Activated T-cell treated with anti-CD3 and anti-CD28 coated beads for 1 hour (primary cell): ENCODE results near the gene AHCYL2.
"Not testable (repeated sequence)": the region's sequence is repeated elsewhere in the genome, so short reads cannot be mapped to it uniquely, and the experiment has no call there.

Source experiments
- DNase-seq: peaks from one replicate; pipeline ENCODE4 v3.0.0-alpha.2; 2020; ENCODE audit warnings: low read depth

The AHCYL2 gene

DNA sequence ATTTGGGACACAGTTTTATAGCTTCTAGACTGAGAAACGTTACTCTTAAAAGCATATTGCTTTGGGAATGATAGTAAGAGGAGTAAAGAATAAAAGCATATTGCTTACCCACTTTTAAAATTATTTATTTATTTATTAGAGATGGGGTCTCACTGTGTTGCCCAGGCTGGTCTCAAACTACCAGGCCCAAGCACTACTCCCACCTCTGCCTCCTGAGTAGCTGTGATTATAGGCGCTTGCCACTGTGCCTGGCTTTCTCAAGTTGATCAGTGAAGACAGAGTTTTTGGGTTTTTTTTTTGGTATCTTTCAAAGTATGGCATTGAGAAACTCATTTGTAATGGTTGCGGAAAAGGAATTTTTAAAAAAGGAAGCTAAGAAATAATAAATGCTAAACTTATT lies 68.0 kb downstream of the AHCYL2 start:
- no peak for DNase-seq

DNA sequence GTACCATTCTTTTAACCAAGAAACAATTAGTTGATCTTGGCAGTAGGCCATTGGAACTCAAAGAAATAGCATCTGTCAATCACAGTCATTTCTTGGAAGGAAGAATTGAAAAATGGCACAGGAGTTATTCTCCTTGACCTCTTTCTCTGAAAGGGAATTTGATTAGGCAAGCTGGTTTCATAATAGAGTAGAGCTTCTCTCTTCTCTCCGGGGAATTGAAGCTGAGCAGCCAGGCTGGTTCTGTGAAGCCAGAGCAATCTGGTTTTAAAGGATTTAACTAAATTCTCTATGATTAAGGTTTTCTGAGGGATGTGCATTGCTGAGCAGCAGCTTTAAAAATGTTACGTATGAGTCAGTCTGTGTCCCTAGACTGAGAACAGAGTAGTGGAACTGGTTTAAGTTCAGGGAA lies 70.2 kb downstream of the AHCYL2 start:
- no peak for DNase-seq

DNA sequence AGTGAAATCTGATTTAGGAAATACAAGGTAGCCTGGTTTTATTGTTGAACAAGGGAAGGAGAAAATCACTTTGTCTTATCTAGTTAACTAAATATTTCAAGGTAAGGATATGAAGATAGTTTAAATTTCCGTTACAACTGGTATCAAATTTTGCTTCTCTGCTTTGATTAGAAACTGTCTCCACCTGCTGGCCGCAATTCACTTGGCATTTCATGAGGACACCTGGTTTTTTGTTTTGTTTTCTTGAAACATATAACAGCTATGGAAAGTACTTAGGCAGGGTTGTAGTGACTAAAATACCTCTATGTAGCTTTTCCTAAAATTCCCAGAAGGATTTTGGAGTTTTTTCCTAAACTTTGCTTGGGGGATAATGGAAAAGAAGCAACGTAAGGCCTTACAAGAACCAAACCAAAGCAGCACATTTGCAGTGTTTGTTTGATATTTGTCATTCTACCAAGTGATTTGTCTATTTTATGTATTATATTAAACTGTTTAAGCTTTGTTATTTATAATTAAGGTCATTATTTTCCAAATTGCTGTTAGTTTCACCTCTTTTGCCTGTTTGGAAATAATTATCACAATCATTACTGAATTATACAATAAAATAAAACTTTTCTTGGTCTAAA lies 73.6 kb downstream of the AHCYL2 start:
- DNase-seq = peak; percentile 51

DNA sequence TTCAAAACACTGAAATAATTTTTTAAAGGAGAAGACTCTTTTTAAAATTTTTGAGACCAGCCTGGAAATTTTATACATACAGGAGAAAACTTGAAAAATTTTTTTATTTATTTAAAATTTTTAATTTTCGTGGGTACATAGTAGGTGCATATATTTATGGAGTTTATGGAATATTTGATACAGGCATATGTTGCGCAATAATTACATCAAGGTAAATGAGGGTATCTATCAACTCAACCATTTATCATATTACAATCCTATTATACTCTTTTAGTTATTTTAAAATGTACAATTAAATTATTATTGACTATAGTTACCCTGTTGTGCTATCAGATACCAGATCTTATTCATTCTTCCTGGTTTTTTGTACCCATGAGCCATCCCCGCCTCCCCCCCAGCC lies 75.1 kb downstream of the AHCYL2 start:
- DNase-seq = no peak

DNA sequence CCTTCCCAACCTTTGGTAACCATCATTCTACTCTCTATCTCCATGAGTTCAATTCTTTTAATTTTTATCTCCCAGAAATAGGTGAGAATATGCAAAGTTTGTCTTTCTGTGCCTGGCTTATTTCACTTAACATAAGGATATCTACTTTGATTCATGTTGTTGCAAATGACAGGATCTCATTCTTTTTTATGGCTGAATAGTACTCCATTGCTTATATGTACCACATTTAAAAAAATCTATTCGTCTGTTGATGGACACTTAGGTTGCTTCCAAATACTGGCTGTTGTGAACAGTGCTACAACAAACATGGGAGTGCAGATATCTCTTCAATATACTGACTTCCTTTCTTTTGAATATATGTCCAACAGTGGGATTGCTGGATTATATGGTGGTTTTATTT lies 75.5 kb downstream of the AHCYL2 start:
- not testable (repeated sequence) for DNase-seq

DNA sequence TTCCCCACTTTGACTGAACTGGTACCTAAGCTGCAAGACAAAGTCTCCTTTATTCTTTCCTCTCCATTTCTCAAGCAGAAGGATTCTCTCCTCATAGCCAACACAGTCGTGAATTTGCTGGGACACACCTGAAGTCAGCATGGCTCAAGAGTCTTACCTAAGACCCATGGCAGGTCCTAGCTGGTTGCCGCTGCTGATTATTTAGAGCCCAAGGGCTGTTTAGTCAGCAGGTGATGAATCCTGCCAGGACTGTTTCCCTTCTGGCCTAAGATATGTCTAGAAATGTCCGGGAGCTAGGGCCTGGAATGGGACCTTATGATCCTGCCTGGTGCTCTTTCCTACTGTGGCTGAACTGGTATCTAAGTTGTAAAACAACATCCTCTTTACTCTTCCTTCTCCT lies 82.8 kb downstream of the AHCYL2 start:
- no peak for DNase-seq

DNA sequence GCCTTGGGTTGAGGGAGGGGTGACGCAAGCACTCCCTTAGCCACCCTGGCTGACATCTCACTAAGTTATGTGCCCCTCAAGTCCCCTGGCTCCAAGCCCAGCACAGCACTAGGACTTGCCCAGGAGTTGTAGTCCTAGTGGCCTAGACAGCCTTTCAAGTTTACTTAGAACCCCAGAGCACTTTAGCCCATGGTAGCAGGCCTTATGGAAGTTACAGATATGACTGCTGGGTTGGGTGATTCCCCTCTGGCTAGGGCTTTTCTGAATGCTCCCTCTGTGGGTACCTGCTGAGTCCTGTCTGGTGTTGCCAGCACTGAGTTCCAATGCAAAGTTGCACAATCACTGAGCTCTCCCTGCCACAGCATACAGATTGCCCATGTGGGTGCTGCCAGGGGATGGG lies 83.2 kb downstream of the AHCYL2 start:
- no peak for DNase-seq

DNA sequence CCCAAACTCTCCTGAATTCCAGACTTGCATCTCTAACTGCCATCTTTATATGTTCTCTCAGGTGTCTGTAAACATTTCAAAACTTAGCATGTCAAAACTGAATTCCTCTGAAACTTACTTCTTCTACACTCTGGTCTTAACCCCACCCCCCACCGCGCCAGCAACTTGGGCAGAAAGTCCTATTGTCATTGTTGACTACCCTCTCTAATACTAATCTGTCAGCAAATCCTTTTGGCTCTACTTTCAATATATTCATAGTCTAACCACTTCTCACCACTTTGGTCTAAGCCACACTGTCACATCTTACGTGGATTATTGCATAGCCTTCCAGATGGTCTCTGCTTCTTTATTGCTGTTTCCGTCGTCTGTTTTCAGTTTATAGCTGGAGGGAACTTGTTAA lies 86.6 kb downstream of the AHCYL2 start:
- DNase-seq = no peak

DNA sequence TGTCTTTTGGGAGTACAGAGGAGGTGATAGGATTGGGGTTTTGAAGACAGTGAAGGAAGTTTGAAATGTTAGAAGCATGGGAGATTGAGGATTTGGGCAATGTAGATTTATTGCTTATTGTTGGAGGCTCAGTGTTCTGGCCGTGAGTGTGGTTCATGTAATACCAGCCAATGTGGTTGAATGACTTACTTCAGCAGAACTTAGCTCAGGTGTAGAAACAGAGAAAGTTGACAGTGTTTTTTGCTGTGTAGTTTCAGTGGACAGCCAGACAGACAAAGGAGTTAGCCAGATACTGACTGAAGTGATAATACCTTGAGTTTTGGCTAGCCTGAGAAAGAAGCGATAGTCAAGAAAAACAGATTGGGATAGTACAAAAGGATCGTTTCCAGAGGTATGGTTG lies 88.5 kb downstream of the AHCYL2 start:
- no peak for DNase-seq

DNA sequence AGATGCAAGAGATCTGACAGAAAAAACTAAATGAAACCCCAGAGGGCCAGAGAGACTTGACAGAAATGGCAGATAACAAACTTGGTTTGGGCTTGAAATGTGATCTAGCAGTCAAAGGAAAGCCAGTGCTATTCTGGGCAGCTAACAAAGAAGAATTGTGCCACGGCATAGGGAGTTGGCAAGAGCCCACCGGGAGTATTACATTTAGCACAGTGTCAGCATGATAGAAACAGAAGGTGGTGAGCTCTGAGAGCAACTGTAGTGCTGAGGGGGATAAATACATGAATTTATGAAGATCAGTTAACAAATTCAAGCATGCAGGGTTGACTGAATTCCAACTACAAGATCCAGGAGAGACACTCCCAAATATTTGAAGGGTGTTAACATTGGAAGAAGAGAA lies 91.1 kb downstream of the AHCYL2 start:
- DNase-seq = no peak

DNA sequence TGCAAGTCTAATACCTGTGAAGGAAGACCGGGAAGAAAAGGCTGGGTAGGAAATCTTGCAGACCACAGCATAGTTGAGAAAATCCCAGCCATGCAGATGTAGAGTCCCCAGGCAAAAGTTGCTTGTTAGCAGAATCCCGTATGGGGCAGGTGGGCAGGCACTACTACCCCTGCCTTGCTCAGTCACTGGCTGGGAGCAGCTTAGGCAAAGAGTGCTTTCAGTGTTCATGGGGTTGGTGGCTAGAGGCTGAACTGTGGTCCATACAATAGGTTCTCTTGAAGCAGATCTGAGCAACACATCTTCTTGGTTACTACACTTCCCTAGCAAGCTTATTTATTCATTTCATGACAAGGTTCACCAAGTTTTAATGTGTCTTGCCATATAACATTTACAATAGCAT lies 92.6 kb downstream of the AHCYL2 start:
- no peak for DNase-seq

DNA sequence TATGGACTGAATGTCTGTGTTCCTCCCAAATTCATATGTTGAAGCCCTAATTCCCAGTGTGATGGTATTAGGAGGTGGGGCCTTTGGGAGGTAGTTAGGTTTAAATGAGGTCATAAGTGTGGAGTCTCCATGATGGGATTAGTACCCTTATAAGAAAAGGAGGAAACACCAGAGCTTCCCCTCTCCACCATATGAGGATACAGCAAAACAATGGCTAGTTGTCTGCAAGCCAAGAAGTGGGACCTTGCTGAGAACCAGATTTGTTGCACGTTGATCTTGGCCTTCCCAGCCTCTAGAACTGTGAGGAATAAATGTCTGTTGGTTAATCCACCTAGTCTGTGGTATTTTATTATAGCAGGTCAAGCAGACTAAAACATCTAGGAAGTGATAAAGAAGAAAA lies 102.2 kb downstream of the AHCYL2 start:
- no peak for DNase-seq

DNA sequence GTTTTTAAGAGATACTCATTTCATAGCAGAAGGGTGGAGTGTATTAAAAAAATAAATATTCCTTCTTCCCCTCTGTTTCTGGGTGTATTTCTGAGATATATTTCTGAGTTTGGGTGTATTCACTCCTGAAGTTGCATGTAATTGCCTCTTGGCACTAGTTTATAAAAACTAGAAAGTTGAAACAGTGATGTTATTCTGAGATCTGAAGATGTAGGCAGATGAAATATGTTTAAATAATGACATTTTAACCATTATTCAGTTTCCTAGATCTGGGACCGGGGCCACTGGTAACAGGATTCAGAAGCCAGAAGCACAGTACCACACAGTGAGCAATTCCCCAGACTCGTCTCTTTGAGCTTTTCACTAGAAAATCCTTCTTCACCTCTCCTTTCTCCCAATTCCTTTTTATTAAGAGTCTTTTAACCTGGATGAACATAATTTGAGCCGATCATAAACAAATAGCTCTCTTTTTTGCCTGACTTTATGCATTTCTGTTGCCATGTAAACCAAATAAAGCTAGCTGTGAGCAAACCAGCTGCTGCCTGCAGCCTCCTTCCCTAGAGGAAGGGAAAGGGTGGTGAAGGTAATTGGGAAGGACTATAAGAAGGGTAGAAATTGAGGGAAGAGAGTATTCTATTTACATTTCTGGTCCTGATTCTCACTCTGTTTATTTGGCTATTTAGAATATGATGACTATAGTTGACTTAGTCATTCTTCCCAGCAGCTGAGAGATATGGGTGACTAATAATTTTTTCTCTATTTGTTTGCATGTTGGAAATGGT lies 107.6 kb downstream of the AHCYL2 start:
- DNase-seq = no peak

DNA sequence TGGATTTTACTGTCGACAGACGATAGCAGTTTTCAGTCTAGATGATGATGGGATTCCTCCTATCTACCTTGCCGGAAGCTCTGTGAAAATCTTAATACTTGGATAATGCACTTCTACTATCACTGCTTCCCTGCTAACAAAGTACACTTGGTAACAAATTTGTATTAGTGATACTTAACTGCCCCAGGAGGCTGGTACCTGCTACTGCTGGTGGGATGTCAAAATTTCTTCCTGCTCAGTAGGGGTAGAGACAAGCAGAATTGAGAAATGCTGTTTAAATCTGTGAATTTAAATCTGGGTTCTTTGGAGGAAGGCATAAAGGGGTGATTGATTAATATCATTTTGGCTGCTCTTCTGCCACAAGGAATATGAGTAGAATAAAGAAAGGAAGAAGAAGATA lies 109.6 kb downstream of the AHCYL2 start:
- DNase-seq = no peak

DNA sequence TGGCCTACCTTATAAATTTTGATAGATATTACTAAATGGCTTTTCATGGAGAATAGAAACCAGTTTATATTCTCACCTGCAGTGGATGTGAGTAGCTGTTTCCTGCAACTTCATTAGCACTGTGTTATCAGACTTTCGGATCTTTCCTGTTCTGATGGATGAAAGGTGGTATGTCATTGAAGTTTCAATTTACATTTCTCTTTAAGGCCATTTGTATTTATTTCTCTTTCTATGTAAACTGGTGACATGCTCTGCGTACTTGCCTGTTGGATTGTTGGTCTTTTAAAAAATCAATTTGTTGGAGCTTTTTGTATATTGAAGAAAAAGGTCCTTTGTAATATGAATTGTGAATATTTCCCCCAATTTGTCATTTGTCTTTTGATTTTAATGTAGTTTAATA lies 113.6 kb downstream of the AHCYL2 start:
- no peak for DNase-seq

DNA sequence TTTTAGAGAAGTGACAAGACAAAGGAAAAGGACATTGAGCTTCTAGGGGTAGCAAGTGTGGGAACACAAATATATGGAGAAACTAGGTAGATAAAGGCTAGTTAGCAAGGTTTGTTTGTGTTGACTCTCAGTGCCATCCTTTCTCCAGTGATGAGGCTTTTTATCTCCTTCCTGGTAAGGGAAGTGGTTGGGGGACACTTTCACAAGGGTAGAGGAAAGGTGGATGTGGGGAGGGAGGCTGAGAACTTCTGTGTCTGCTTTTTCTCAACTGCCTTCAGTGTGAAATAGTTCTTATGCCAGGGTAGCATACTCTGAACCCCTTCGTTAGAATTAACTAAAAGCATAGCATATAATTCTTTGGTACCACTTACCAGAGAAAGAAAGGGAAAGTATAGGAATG lies 116.4 kb downstream of the AHCYL2 start:
- DNase-seq = no peak

DNA sequence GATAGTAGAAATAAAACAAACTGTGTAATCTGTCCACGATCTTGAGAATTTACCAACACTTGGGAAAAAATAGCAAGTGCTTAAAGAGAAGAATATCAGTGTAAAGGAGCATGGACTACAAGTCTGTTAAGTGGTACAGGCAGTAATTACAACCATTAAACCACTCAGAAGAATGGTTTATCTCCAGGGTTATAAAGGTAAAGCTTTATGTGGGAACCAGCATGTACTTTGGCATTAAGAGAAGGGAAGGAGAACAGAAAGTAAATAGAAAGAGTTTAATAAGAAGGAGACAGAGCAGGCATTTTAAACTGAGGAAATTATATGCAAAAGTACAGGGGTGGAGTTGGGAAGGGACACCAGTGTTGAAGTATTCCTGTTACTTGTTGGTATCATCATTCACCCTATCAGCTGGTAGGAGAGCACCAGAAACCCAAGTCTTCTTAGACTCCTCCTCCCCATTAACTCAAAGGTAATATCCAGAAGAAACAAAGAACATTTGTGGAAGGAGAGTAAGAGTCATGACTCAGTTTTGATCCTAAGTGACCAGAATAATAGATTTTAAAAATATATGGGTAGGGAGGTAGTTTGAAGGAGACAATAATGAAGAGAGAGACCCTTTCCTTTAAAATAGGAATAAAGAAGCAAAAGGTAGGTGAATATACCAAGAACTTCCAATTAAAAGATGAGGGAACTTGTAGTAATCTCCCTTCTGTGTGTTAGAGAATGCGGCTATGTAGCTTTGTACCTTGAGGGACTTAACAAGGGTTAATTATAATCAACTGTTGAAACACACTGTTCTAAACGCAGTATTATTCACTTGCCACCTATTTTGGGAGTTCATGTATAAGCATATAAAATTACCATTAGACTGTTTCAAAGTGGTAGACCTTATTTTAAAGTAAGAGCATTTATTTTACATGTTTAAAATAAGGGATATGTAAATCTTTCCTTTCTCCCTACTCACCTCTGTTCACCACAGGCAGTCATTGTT lies 117.3 kb downstream of the AHCYL2 start:
- DNase-seq = no peak

DNA sequence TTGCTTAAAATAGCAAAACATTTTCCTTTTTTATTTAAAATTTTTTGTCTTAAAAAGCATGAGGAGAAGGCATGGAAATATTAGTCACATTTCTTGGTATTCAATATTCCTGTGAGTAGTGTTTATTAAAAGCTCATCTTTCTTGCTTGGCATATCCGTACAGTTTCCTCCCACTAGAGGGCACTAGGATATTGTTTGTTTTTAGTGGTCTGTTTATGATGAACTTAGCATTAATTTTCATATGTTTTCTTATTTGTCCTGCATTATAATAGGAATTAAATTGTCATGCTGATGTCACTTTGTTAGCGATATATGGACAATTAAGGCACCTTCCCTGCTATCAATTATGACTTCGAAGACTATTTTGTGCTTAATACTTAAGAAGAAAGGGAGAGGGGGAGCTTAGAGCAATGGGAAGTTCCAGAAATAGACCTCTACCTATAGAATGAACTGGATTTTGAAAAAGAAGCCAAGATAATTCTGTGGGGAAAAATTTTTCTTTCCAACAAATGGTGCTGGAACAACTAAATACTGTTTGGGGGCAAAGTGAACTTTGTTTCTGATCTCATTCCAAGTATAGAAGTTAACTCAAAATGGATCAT lies 118.4 kb downstream of the AHCYL2 start:
- no peak for DNase-seq

DNA sequence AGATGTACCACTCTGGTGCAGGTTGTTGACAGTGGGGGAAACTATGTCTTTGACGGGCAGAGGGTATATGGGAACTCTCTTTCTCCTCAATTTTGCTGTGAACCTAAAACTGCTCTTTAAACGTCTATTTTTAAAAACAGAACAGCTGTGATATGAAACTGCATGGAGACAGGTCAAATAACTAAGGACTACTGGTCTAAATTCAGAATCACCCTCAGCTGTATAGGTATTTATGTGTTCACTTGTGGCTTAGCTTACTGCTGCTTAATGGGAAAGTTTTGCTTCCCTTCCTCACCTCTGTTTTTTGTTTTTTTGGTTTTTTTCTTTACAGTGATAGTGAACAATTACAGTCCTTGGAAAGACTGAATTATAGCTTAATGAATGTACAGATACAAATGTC lies 122.5 kb downstream of the AHCYL2 start:
- DNase-seq = no peak

DNA sequence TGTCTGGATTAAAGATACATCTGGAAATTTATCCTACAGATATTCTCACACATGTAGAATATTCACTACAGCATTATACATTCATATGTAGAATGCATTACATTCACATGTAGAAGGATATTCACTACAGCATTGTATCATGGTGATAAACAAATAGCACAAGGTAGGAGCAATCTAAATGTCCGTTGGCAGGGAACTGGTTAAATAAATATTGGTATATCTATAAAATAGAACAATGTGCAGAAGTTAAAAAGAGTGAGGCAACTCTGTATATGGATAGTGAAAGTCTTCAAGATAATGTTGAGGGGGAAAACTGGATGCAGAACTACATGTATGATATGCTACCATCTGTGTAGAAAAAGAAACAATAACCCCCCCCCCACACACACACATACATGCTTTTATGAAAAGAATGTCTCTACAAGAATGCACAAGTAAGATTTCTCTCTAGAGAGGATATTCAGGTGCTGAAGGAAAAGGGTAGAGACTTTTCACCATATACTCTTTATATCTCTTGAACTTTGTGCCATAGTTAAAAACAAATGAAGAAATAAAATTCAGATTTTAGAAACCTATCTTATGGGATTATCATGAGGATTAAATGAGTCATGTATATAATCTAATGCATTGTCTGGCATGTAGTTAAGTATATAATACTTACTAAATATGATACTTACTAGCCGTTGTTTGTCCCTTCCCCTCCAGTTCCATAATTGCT lies 123.4 kb downstream of the AHCYL2 start:
- DNase-seq = no peak

DNA sequence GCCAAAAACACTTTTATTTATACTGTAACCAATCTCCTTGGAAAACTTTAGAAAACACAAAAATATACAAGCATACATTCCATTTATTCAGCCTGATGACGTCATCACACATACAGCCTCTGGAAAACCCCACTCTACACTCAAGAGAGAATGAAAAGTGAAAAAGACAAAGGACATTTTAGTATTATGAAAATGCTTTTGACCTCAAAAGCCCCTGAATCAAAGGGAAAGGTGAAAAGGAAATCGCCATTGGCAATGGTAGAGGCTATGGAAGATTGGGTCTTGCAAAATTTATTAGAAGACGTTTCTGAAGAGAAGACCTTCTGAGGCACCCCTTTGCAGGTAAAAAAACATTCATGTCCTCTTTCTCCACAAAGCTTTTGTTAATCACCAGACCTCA lies 126.5 kb downstream of the AHCYL2 start:
- no peak for DNase-seq

DNA sequence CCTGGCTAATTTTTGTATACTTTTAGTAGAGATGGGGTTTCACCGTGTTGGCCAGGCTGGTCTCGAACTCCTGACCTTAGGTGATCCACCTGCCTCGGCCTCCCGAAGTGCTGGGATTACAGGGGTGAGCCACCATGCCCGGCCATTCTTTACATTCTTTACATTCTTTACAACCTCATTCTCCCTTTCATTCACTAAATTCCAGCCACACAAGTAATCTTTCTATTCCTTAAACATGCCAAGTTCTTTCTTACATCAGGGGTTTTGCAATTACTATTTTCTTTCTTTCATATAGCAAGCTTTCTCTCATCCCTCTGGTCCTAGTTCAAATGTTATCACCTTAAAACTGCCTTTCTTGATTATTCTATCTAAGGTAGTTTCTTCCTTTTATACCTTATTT lies 128.3 kb downstream of the AHCYL2 start:
- DNase-seq = not testable (repeated sequence)
